HG03108 (cell line): ENCODE data around the gene IFNK.
"Not testable (repeated sequence)": the region's sequence is repeated elsewhere in the genome, so short reads cannot be mapped to it uniquely, and the experiment has no call there.

Experiments used
- ATAC-seq: cut with Tn5 transposase; IDR thresholded peaks from one replicate; pipeline ENCODE4 v1.9.1; 2021; ENCODE audit warnings: moderate library complexity; ENCODE audit not compliant: unreplicated experiment

Gene IFNK

GRCh38 chr9:27524236-27524635 is at the start of gene IFNK:
IFNK (plus strand) TSS chr9:27524290; CDS start chr9:27524337, 47 bp downstream.
- ATAC-seq = no peak

DNA sequence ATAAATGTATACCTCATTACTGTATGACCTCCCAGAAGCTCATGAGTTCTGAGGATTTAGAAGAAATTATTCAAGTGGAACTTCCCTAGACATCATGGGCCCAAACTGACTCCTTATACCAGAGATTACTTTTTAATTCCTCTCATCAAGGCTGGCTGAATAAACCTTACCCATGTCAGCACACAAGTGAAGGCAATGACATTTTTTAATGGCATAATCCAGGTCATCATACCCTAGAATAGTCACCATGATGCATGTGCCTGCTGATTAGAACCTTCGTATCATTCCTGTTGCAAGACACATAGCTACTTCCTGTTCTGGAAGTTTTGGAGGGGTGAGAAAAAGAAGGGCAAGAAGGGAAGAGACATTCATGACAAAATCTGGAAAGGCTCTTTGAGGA is 49.8 kb upstream of the IFNK start:
- ATAC-seq = no peak

GRCh38 chr9:27475057-27475595 is 49.0 kb upstream of the IFNK start:
- ATAC-seq = no peak

GRCh38 chr9:27476870-27477515 is 47.1 kb upstream of the IFNK start:
- ATAC-seq = no peak

GRCh38 chr9:27478322-27478721 is 45.8 kb upstream of the IFNK start:
- ATAC-seq = no peak

DNA sequence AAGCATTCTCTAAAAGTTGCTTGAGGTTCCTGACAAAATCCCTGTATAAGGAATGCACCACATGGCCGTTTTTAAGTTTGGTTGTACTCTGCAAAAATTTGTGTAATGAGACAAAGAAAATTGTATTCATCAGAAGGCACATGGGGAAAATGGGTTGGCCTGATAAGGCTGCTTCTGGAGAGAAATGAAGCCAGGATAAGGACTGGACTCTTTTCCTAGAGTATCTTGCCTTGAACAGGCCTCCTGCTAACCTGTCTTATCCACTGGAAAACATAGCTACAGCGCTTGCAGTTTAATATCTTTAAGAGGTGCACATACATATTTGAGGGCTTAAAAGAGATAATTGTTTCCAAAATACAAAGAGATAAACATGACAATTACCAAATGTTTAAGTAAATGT is 41.4 kb upstream of the IFNK start:
- no peak for ATAC-seq

- no peak for ATAC-seq
These were observed 40.5 kb upstream of the IFNK start for GRCh38 chr9:27483576-27483975.

GRCh38 chr9:27485158-27485557 is 38.9 kb upstream of the IFNK start:
- ATAC-seq = peak; percentile 71

GRCh38 chr9:27487128-27487640 is 36.9 kb upstream of the IFNK start:
- no peak for ATAC-seq

- no peak for ATAC-seq
These were observed 36.2 kb upstream of the IFNK start for GRCh38 chr9:27487927-27488326.

- peak; percentile 81 for ATAC-seq
These were observed 34.8 kb upstream of the IFNK start for GRCh38 chr9:27489087-27489876.

GRCh38 chr9:27491154-27491553 is 32.9 kb upstream of the IFNK start:
- no peak for ATAC-seq

- ATAC-seq = no peak
These were observed 28.5 kb upstream of the IFNK start for GRCh38 chr9:27495480-27496134.

DNA sequence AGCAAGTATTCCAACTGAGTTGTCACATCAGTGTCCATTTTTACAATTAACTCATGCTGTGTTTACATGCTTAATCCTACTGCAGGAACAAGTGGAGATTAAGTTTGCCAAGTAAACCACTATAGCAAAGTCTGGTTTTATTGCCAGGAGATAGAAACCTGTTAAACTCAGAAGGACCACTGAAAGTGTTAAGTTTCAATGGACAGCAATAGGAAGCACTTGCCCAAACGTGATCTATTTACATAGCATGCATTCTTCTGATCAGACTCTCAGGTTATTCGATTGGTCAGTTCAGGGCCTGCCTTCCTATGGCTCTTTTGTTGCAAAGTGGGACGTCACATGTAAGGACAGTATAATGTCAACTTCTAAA is 28.0 kb upstream of the IFNK start:
- ATAC-seq = no peak

GRCh38 chr9:27497883-27498417 is 26.1 kb upstream of the IFNK start:
- ATAC-seq = no peak

- no peak for ATAC-seq
These were observed 24.6 kb upstream of the IFNK start for GRCh38 chr9:27499451-27499850.

GRCh38 chr9:27500902-27501301 is 23.2 kb upstream of the IFNK start:
- ATAC-seq = not testable (repeated sequence)

DNA sequence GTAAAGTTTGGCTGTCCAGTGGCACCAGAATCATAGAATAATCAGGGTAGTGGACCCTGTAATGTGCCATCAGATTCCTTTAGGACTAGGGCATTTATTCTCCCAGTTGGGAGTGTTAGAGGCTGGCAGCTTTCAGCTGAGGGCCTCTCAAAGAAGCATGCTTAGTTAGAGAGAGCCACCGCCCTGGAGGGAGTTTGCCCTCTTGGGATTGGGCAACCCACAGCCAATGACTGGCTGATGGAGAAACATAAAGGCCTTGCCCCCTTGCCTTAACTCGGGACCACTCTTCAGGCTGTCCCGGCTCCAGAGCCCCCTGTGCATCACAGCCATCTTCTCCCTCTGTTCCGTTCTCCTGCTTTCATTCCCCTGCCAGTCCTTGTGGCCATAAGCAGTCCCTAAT is 20.5 kb upstream of the IFNK start:
- no peak for ATAC-seq

- ATAC-seq = no peak
These were observed 19.8 kb upstream of the IFNK start for GRCh38 chr9:27504259-27504658.

DNA sequence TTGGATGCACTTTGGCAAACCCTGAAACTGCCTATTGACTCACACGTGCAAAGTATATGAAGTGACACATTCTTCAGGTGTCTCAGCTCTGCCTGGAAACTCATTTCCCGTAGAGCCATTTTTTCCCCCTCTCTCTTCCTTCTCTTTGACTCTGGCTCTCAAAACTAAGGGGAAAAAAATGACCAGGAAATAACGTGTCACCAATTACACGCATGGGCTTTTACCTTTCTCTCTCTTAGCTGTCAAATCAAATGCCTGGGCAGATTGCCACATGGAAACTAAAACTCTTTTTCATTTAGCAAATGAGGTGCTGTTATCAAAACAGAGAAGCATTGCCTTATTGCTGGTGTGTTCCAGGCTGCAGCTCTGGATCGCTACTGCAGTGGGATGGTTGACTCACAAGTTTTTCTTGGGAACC is 18.3 kb upstream of the IFNK start:
- no peak for ATAC-seq

- ATAC-seq = no peak
These were observed 17.1 kb upstream of the IFNK start for GRCh38 chr9:27506981-27507380.
